Esophagus (tissue), 2 donors: ENCODE measurements around the gene EVI2A. TPM values are rescaled to one million over a fixed set of nuclear protein-coding genes. Genes with fewer than 3 reads are reported as not detected.

Source experiments
- H3K27ac ChIP-seq, 2 donors: one replicate each; pipeline ENCODE4 v1.5.1; 2013; ENCODE audit warnings: low read depth in 2 of 2, mild to moderate bottlenecking in 2 of 2, inconsistent platforms in 1 of 2, low read length in 1 of 2, moderate library complexity in 1 of 2
- H3K27me3 ChIP-seq, 2 donors: one replicate each; pipeline ENCODE4 v1.6.1; 2013; ENCODE audit warnings: low read length in 2 of 2, control low read depth in 1 of 2, mild to moderate bottlenecking in 1 of 2; ENCODE audit not compliant: insufficient read depth in 2 of 2, control insufficient read depth in 1 of 2
- H3K36me3 ChIP-seq, 2 donors: one replicate each; pipeline ENCODE4 v1.6.1; 2013; ENCODE audit warnings: low read length in 1 of 2; ENCODE audit not compliant: control insufficient read depth in 2 of 2, insufficient read depth in 2 of 2
- H3K4me1 ChIP-seq, 2 donors: one replicate each; pipeline ENCODE4 v1.6.1; 2013; ENCODE audit warnings: low read length in 1 of 2; ENCODE audit not compliant: control insufficient read depth in 2 of 2, insufficient read depth in 2 of 2
- H3K4me3 ChIP-seq, 2 donors: one replicate each; pipeline ENCODE4 v1.5.1; 2013; ENCODE audit warnings: low read length in 2 of 2, mild to moderate bottlenecking in 2 of 2, low read depth in 1 of 2, moderate library complexity in 1 of 2
- H3K9me3 ChIP-seq, 2 donors: one replicate each; pipeline ENCODE4 v1.6.1; 2013; ENCODE audit warnings: mild to moderate bottlenecking in 2 of 2, low read depth in 1 of 2, low read length in 1 of 2, moderate library complexity in 1 of 2; ENCODE audit not compliant: control insufficient read depth in 2 of 2, insufficient read depth in 1 of 2
- WGBS, 2 donors: extraction: QIAGEN DNeasy Blood & Tissue Kit; methylation state at CpG; one replicate each; pipeline ENCODE4 v1.1.7; 2013; 5-methylcytosine and 5-hydroxymethylcytosine counted together
- polyA plus RNA-seq, 2 donors: library from polyadenylated mRNA; stranded (reverse); fragments of 200-250 nt; gene quantifications; one replicate each; pipeline ENCODE4 v1.2.3, GENCODE V29; 2013
- donor health status: healthy with polysubstance abuse.
- donor health status: Bipolar disorder and iron deficiency.

Gene EVI2A
- polyA plus RNA-seq, 2 donors: 1.7 to 2.6 TPM

DNA sequence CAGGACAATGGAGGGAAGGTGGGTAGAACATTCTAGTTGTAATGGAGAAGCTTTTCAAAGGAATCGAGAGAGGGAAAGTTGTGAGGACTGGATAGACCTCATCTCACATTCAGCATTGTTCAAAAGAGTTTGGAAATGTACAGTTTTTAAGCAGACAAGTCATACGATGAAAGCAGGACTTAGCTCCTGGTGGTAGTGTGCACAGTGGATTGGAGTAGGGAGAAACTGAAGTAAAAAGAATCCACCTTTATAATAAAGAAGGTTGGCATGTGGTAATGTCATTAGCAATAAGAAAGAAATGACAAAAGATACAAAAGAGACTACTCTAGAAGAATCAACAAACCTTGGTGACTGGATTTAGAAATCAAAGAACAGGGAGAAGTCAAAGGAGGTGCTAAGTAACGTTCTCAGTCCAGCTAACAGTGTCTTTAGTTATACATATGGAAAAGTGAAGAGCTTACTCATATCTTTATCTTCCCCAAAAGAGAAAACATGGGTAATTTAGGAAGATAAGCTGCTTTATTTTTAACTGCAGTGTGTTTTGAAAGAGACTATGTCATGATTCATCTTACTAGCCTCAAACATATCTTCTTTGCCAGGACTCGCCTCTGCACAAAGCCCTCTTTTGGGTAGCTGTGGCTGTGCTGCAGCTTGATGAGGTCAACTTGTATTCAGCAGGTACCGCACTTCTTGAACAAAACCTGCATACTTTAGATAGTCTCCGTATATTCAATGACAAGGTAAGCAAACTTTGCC, 18.7 kb upstream of the EVI2A start:
- H3K27me3 ChIP-seq: no peaks in the 10 kb centered on the region
- H3K36me3 ChIP-seq: peaks cover 0 to 2% of the 10 kb centered on the region in 2 donors
- no peaks in the 10 kb centered on the region for H3K9me3 ChIP-seq
- H3K4me3 ChIP-seq: no peak overlapping the region
- no peak overlapping the region for H3K27ac ChIP-seq
- 69 to 77% methylated on average over 6 of the region's 6 CpGs for WGBS, 2 donors
- H3K4me1 ChIP-seq: no peaks in the 10 kb centered on the region

DNA sequence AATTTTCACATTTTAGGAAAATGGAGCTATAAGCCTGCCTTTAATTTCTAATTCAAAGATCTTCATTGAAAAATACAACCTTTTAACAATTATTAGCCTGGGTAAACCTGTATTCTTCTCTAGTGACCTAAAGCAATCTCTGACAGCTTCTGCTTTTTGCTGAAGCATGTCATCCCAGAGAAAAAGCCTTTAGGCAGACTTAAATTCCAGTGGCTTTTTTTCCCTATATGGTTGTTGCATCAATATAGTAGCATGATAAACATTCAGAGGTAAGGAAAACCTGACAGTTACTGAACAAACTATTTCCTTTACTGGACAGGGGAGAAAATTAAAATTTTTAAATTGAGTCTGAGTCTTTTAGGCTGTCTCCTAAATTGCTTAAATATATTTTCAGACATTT, 7.8 kb upstream of the EVI2A start:
- Histone ChIP-seq H3K4me3 (no peak overlapping the region), H3K36me3 (peaks cover 0 to 2% of the 10 kb centered on the region in 2 donors), H3K4me1 (no peaks in the 10 kb centered on the region), H3K27ac (no peak overlapping the region), H3K9me3 (no peaks in the 10 kb centered on the region), H3K27me3 (no peaks in the 10 kb centered on the region)

DNA sequence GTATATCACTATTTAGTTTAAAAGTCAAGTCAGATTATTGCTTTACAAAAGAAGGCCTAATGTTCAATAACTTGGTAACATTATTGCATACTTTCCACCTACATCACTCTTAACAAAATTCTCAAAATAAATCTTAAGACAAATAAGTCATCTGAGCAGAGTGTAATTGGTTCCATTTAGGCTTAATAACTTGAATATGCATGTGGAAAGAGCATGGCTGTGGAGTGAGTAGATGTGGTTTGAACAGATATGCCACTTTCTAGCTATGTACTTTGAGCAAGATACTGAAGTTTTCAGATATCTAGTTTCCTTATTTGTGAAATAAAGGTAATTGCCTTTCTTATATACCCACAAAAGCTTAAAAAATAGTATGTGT, 6.7 kb upstream of the EVI2A start:
- Histone ChIP-seq H3K27me3 (no peaks in the 10 kb centered on the region), H3K36me3 (peaks cover 0 to 2% of the 10 kb centered on the region in 2 donors), H3K27ac (no peak overlapping the region), H3K4me3 (no peak overlapping the region), H3K9me3 (no peaks in the 10 kb centered on the region), H3K4me1 (no peaks in the 10 kb centered on the region)

DNA sequence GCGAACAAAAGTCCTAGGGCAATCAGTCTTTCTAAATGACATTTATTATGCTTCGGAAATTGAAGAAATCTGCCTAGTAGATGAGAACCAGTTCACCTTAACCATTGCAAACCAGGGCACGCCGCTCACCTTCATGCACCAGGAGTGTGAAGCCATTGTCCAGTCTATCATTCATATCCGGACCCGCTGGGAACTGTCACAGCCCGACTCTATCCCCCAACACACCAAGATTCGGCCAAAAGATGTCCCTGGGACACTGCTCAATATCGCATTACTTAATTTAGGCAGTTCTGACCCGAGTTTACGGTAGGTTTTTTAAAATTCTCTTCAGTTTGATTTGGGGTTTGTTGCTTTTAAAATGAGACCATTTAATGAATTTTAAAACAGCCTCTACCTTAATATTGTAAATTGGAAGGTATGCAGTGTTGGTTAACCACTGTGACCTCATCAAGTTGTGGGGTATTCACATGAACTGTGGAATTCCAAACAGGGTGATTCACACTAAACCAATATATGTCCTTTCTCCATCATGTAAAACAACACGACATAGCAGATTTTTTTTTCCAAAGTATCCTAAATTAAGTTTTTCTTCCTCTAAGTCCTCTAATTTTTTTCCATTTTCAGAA, 6.2 kb upstream of the EVI2A start:
- 93 to 94% methylated on average over 12 of the region's 12 CpGs for WGBS, 2 donors

DNA sequence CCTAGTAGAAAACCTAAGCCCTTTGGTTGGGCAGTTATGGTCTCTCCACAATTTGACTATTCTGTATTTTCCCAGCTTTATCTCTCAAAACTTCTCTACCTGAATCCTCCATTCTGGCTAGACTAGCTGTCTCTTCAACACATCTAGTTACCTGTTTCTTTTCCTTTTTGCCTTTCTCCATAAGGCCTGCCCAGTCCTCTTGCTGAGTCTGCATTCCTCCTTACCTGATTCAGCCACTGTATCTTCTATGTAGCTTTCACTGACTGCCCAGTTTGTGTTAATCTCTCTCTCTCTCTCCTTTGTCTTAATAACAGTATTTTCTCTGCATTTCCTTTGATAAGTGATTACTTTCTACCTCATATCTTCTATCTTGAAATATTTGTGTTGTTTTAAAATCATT, 2.1 kb upstream of the EVI2A start:
- H3K27ac ChIP-seq: no peak overlapping the region
- no peak overlapping the region for H3K4me3 ChIP-seq

More for the DNA sequence above, 6.2 kb upstream of the EVI2A start:
- Histone ChIP-seq H3K27ac (no peak overlapping the region), H3K4me3 (no peak overlapping the region), H3K9me3 (no peaks in the 10 kb centered on the region), H3K4me1 (no peaks in the 10 kb centered on the region), H3K36me3 (peaks cover 0 to 2% of the 10 kb centered on the region in 2 donors), H3K27me3 (no peaks in the 10 kb centered on the region)

GRCh38 chr17:31321966-31322365, 544 bp upstream of the EVI2A start:
- Histone ChIP-seq H3K27ac (no peak overlapping the region), H3K27me3 (no peaks in the 10 kb centered on the region), H3K4me3 (no peak overlapping the region), H3K4me1 (no peaks in the 10 kb centered on the region), H3K36me3 (no peaks in the 10 kb centered on the region), H3K9me3 (no peaks in the 10 kb centered on the region)
- WGBS, 2 donors: 86 to 91% methylated on average over 4 of the region's 4 CpGs

More for the DNA sequence above, 2.1 kb upstream of the EVI2A start:
- H3K27me3 ChIP-seq: no peaks in the 10 kb centered on the region
- no peaks in the 10 kb centered on the region for H3K4me1 ChIP-seq
- H3K9me3 ChIP-seq: no peaks in the 10 kb centered on the region
- H3K36me3 ChIP-seq: peaks cover 0 to 2% of the 10 kb centered on the region in 2 donors

- WGBS, 2 donors: 58 to 64% methylated on average over 1 of the region's 1 CpG
Measured at GRCh38 chr17:31320791-31321190, 631 bp downstream of the EVI2A start.

GRCh38 chr17:31320241-31320640, 1.2 kb downstream of the EVI2A start:
- WGBS, 2 donors: 70 to 77% methylated on average over 2 of the region's 2 CpGs

More at GRCh38 chr17:31320791-31321190, 631 bp downstream of the EVI2A start:
- H3K36me3 ChIP-seq: peaks cover 0 to 2% of the 10 kb centered on the region in 2 donors
- H3K27ac ChIP-seq: no peak overlapping the region
- no peak overlapping the region for H3K4me3 ChIP-seq
- no peaks in the 10 kb centered on the region for H3K4me1 ChIP-seq
- H3K27me3 ChIP-seq: no peaks in the 10 kb centered on the region
- H3K9me3 ChIP-seq: no peaks in the 10 kb centered on the region

DNA sequence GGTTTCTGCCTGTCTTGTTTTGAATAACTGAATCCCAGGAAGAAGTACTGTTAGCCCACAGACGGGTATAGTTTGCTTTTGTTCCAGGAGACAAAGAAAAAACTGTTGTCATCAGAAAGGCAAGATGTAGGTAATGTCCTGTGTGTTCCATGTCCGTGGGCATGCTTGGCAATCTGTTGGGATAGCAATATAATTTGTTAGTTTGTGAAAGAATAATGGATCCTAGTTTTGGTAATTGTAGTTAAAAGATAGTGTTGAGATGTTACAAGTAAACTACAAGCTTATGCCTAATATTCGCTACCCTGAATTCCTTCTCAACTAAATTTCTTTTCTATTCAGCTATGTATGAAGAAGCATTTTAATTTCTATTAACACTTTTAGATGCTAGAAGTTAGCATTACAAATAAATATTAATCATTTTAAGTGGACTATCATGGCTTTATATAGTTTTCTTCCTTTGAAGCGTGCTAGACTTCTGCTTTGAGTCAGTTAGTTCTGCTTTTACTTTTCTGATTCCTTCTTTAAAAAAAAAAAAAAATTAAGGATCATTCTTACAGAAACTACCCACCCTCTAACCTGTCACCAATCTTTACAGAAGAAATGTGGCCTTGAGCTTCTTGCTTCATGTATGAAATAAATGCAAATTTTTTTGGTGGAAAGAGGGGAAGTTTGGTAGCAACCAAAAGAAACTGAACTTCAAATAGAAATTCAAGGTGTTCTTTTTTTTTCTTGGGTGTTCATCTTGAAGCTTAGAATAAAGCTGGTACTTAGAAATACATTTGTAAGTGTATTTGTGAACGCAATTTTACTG, 2.4 kb downstream of the EVI2A start:
- Histone ChIP-seq H3K36me3 (peaks cover 0 to 2% of the 10 kb centered on the region in 2 donors), H3K4me1 (no peaks in the 10 kb centered on the region), H3K27me3 (no peaks in the 10 kb centered on the region), H3K4me3 (no peak overlapping the region), H3K27ac (peak overlapping the region in 1 of 2 donors; percentile 39), H3K9me3 (no peaks in the 10 kb centered on the region)
- WGBS, 2 donors: 71 to 72% methylated on average over 5 of the region's 5 CpGs

More at GRCh38 chr17:31320241-31320640, 1.2 kb downstream of the EVI2A start:
- Histone ChIP-seq H3K27me3 (no peaks in the 10 kb centered on the region), H3K9me3 (no peaks in the 10 kb centered on the region), H3K27ac (no peak overlapping the region), H3K4me3 (no peak overlapping the region), H3K36me3 (peaks cover 0 to 2% of the 10 kb centered on the region in 2 donors), H3K4me1 (no peaks in the 10 kb centered on the region)
